Loucy (cell line): Measurements from ENCODE around the gene TMEM179.

ENCODE experiments used
- H2AFZ ChIP-seq: fragments of 200-600 bp; sonication (generic); 2 replicates; pipeline ENCODE4 v1.6.0; 2016; ENCODE audit warnings: antibody characterized with exemption, mild to moderate bottlenecking, low read length, moderate library complexity
- H3F3A ChIP-seq: fragments of 200-600 bp; 2 replicates; pipeline ENCODE4 v1.6.0; 2016; ENCODE audit warnings: antibody characterized with exemption, low read depth, mild to moderate bottlenecking
- H3K27me3 ChIP-seq: fragments of 200-600 bp; sonication (generic); 2 replicates; pipeline ENCODE4 v1.6.1; 2014; ENCODE audit warnings: low read length, mild to moderate bottlenecking; ENCODE audit not compliant: insufficient read depth, poor library complexity, severe bottlenecking
- H3K36me3 ChIP-seq: fragments of 200-600 bp; sonication (generic); 2 replicates; pipeline ENCODE4 v1.6.1; 2016; ENCODE audit warnings: low read length; ENCODE audit not compliant: insufficient read depth
- H3K4me1 ChIP-seq: fragments of 200-600 bp; sonication (generic); 2 replicates; pipeline ENCODE4 v1.5.1; 2014; ENCODE audit warnings: low read length, mild to moderate bottlenecking; ENCODE audit not compliant: insufficient read depth, poor library complexity, severe bottlenecking
- H3K4me2 ChIP-seq: fragments of 200-600 bp; sonication (generic); 2 replicates; pipeline ENCODE4 v1.6.0; 2014; ENCODE audit warnings: antibody characterized with exemption, low read length, low read depth, mild to moderate bottlenecking; ENCODE audit not compliant: poor library complexity, severe bottlenecking
- H3K4me3 ChIP-seq: fragments of 200-600 bp; sonication (generic); 2 replicates; pipeline ENCODE4 v1.5.1; 2014; ENCODE audit warnings: low read length, mild to moderate bottlenecking, mixed read lengths; ENCODE audit not compliant: poor library complexity, severe bottlenecking
- H3K79me2 ChIP-seq: fragments of 200-600 bp; sonication (generic); 2 replicates; pipeline ENCODE4 v1.6.1; 2014; ENCODE audit warnings: low read length; ENCODE audit not compliant: insufficient read depth
- H3K9ac ChIP-seq: fragments of 200-600 bp; sonication (generic); 2 replicates; pipeline ENCODE4 v1.6.0; 2014; ENCODE audit warnings: mild to moderate bottlenecking, low read depth, low read length, moderate library complexity; ENCODE audit not compliant: poor library complexity, severe bottlenecking
- H3K9me2 ChIP-seq: fragments of 200-600 bp; sonication (generic); replicated peaks from 2 replicates; pipeline ENCODE4 v1.6.1; 2016; ENCODE audit warnings: low read depth, low read length, mixed read lengths
- H3K9me3 ChIP-seq: fragments of 200-600 bp; sonication (generic); 2 replicates; pipeline ENCODE4 v1.6.1; 2014; ENCODE audit warnings: mild to moderate bottlenecking, antibody characterized with exemption, low read length, low read depth; ENCODE audit not compliant: insufficient read depth
- H4K20me1 ChIP-seq: fragments of 200-600 bp; sonication (generic); 2 replicates; pipeline ENCODE4 v1.6.0; 2014; ENCODE audit warnings: antibody characterized with exemption, low read length, mild to moderate bottlenecking; ENCODE audit not compliant: insufficient read depth, poor library complexity, severe bottlenecking
- EZH2phosphoT487 ChIP-seq: fragments of 200-600 bp; IDR thresholded peaks from 2 replicates; pipeline ENCODE4 v1.6.1; 2018; ENCODE audit warnings: antibody characterized with exemption, mild to moderate bottlenecking, moderate library complexity, borderline replicate concordance
- TF ChIP-seq, protein P1 (sequence below): fragments of 200-600 bp; sonication (generic); conservative IDR thresholded peaks from 2 replicates; pipeline ENCODE4 v1.5.1; 2014; ENCODE audit warnings: mild to moderate bottlenecking, antibody characterized with exemption, low read length

TMEM179 gene

DNA sequence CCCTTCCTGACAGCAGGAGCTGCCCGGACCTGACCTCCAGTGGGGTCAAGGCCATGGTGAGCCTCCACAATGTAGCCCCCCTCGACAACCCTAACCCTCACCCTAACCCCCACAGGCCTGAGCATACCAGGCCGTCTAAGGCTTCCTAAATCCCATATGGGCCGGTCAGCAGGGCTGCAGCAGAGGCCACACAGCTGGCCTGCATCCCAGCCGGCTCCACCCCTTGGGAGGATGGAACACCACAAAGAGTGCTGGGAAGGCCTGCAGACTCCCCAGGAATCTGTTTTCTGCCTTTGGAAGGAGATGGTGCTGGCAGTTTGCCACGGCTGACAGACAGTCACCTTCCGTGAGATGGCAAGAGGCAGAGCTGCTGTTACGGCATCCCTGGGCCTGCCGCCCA, 2.8 kb downstream of the TMEM179 start:
- Histone ChIP-seq H3K9ac (no peak overlapping the region), H4K20me1 (no peaks in the 10 kb centered on the region), H3K4me3 (no peak overlapping the region), H3K4me2 (no peak overlapping the region), H3K36me3 (no peaks in the 10 kb centered on the region), H3K4me1 (no peaks in the 10 kb centered on the region), H3K27me3 (no peaks in the 10 kb centered on the region), H3K9me3 (no peaks in the 10 kb centered on the region), H3F3A (no peaks in the 10 kb centered on the region), H3K79me2 (no peaks in the 10 kb centered on the region), H2AFZ (no peak overlapping the region), H3K9me2 (no peaks in the 10 kb centered on the region)
- TF ChIP-seq, protein P1, sequence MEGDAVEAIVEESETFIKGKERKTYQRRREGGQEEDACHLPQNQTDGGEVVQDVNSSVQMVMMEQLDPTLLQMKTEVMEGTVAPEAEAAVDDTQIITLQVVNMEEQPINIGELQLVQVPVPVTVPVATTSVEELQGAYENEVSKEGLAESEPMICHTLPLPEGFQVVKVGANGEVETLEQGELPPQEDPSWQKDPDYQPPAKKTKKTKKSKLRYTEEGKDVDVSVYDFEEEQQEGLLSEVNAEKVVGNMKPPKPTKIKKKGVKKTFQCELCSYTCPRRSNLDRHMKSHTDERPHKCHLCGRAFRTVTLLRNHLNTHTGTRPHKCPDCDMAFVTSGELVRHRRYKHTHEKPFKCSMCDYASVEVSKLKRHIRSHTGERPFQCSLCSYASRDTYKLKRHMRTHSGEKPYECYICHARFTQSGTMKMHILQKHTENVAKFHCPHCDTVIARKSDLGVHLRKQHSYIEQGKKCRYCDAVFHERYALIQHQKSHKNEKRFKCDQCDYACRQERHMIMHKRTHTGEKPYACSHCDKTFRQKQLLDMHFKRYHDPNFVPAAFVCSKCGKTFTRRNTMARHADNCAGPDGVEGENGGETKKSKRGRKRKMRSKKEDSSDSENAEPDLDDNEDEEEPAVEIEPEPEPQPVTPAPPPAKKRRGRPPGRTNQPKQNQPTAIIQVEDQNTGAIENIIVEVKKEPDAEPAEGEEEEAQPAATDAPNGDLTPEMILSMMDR, result no peak
- no peak for TF ChIP-seq EZH2phosphoT487

DNA sequence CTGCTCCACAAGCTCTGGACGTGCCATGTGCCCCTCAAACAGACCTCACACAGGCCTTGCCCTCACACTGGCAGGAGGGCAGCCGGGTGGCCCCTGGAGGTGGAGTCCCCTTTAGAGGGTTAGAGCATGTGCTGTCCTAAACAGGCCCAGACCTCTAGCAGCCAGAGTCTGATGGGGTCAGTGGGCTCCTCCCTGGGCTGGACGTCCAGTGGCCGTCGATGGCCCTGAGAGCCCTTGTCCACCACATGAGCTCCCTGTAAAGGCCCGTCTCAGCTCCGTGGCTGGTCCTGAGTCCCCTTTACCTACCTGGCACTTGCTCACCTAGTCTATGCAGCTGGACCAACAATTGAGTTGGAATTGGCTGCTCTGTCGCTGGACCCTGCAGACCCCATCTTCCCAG, 3.8 kb downstream of the TMEM179 start:
- Histone ChIP-seq H3K27me3 (no peaks in the 10 kb centered on the region), H3K9me3 (no peaks in the 10 kb centered on the region), H3K4me1 (no peaks in the 10 kb centered on the region), H3K9me2 (no peaks in the 10 kb centered on the region), H3K4me3 (no peak overlapping the region), H4K20me1 (no peaks in the 10 kb centered on the region), H3K4me2 (no peak overlapping the region), H2AFZ (no peak overlapping the region), H3F3A (no peaks in the 10 kb centered on the region), H3K9ac (no peak overlapping the region), H3K36me3 (no peaks in the 10 kb centered on the region), H3K79me2 (no peaks in the 10 kb centered on the region)
- no peak for TF ChIP-seq EZH2phosphoT487
- TF ChIP-seq, protein P1, result no peak

DNA sequence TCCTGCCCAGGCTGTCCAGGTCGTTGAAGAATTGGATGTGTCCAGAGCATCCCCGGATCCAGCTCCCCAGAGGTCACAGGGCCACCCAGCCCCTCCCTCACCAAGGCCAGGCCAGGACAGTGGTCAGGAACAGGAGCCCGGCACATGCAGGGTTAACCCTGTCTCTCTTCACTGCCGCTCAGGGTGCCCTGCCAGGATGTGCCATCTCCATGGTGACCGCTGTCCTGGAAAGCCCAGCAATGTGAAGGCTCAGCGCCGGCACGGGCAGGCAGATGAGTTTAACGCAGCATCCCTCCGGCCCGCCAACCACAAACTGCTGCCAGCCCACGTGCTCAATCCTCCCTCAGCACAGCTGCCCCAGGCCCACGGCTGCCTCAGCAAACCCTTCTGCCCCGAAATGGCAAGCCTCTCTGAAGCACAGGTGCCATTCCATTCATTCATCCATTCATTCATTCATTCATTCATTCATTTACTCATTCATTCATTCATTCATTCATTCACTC, 4.4 kb downstream of the TMEM179 start:
- no peaks in the 10 kb centered on the region for H3K9me2 ChIP-seq
- no peaks in the 10 kb centered on the region for H3K79me2 ChIP-seq
- no peaks in the 10 kb centered on the region for H3K9me3 ChIP-seq
- no peaks in the 10 kb centered on the region for H3K27me3 ChIP-seq
- TF ChIP-seq, protein P1, result no peak
- TF ChIP-seq EZH2phosphoT487, result no peak
- no peaks in the 10 kb centered on the region for H3F3A ChIP-seq
- no peak overlapping the region for H3K9ac ChIP-seq
- H3K4me1 ChIP-seq, result no peaks in the 10 kb centered on the region
- no peak overlapping the region for H3K4me2 ChIP-seq
- H3K4me3 ChIP-seq, result no peak overlapping the region
- H3K36me3 ChIP-seq, result no peaks in the 10 kb centered on the region
- H4K20me1 ChIP-seq, result no peaks in the 10 kb centered on the region
- H2AFZ ChIP-seq, result no peak overlapping the region
